Fibroblast of mammary gland (primary cell): ENCODE data around the gene FBXO28.

Experiments used
- DNase-seq: peaks from one replicate; pipeline ENCODE4 v3.0.0-alpha.2; 2010; ENCODE audit warnings: low read depth
- H3K4me3 ChIP-seq: 2 replicates; pipeline ENCODE4 v1.5.1; 2011; ENCODE audit warnings: low read depth, mild to moderate bottlenecking, low read length, moderate library complexity; ENCODE audit not compliant: control insufficient read depth
- CTCF ChIP-seq: conservative IDR thresholded peaks from 2 replicates; pipeline ENCODE4 v1.5.1; 2011; ENCODE audit warnings: low read depth, low read length, inconsistent platforms; ENCODE audit not compliant: control insufficient read depth, insufficient read depth

Gene FBXO28

GRCh38 chr1:224123136-224123535, 9.2 kb downstream of the FBXO28 start:
- no peak overlapping the region for H3K4me3 ChIP-seq
- no peak for DNase-seq
- TF ChIP-seq CTCF, result no peak

DNA sequence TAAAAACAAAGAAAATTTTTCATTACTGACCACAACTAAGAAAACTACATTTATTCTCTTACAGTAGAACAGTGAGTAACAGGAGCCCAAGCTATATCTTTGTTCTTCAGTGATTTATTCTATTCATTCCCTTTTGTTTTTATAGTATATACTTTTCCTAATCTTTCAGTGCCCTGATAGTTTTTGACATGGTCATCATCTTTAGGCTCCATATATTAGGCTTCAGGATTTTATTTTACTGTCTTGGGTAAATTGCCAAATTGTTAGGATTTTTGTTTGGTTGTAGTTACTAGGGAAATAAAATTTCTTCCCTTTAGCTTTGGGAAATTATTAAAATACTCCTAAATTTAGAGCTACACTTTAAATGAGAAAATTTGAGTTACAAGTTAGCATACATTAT, 10.3 kb downstream of the FBXO28 start:
- no peak for DNase-seq
- no peak overlapping the region for H3K4me3 ChIP-seq
- TF ChIP-seq CTCF, result no peak

DNA sequence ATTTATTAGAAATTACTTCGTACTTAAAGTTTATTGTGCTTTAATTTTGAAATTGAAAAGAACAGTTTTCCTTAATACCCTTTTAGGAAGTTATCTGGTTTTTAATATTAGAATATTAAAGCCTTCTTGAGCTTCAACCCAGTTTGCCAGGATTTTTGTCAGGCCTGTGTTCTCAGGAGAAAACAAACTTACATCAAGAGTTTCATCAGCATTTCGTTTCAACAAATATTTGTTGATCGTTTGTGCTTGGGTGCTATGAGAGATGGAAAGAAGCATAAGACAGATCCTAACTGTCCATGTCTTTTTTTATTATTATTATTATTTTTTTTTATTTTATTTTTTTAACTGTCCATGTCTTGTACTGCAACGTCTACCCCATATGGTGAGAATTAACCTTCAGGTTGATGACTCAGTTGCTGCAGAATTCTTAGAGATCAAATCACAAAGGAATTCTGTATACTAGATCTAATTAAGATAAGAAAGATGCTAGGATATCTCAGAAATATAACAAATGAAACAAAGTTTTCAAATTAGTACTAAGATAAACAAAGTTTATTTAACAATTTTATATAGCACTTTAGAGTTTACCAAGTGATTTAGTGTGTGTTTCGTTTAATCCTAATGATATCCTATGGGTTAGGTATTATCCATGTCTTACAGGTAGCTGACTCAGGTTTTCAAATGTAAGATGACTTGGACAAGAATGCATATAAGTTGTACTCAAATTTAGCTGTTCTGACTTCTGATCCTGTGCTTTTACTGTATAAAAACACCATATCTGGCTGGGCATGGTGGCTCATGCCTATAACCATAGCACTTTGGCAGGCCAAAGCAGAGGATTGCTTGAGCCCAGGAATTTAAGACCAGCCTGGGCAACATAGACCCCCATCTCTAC, 14.3 kb downstream of the FBXO28 start:
- DNase-seq, result peak; percentile 65
- no peak for TF ChIP-seq CTCF
- no peak overlapping the region for H3K4me3 ChIP-seq

DNA sequence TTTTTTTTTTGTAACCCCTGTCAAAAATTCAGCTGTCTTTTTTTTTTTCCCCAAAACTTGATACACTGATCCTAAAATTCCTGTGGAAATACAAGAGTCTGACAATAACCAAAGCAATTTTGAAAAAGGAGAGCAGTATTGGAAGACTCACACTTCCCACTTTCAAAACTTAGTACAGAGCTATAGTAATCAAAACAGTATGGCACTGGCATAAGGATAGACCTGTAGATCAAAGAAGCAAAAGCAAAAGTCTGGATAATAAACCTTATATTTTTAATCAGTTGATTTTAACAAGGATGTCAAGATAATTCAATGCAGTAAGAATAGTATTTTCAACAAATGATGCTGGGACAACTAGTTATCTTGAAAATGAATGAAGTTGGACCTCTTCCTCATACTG, 17.3 kb downstream of the FBXO28 start:
- TF ChIP-seq CTCF, result no peak
- no peak for DNase-seq
- no peak overlapping the region for H3K4me3 ChIP-seq

GRCh38 chr1:224132901-224133300, 19.0 kb downstream of the FBXO28 start:
- no peak overlapping the region for H3K4me3 ChIP-seq
- no peak for TF ChIP-seq CTCF
- peak; percentile 1 for DNase-seq

- DNase-seq, result no peak
- TF ChIP-seq CTCF, result no peak
- no peak overlapping the region for H3K4me3 ChIP-seq
These were observed 19.9 kb downstream of the FBXO28 start for GRCh38 chr1:224133741-224134299.
